GM06990 (cell line): Measurements from ENCODE around the gene SFTPB.
"Not testable (repeated sequence)": the region's sequence is repeated elsewhere in the genome, so short reads cannot be mapped to it uniquely, and the experiment has no call there.

ENCODE experiments used
- DNase-seq: peaks from one replicate; pipeline ENCODE4 v3.0.0-alpha.2; 2011; ENCODE audit not compliant: insufficient read length; ENCODE audit errors: extremely low read depth
- H3K27me3 ChIP-seq: replicated peaks from 2 replicates; pipeline ENCODE4 v1.6.0; 2011; ENCODE audit warnings: low read length; ENCODE audit not compliant: control insufficient read depth, insufficient read depth
- H3K36me3 ChIP-seq: 2 replicates; pipeline ENCODE4 v1.5.1; 2011; ENCODE audit warnings: low read length; ENCODE audit not compliant: control insufficient read depth, insufficient read depth
- H3K4me3 ChIP-seq: replicated peaks from 2 replicates; pipeline ENCODE4 v1.5.1; 2011; ENCODE audit warnings: low read depth, mild to moderate bottlenecking, control low read depth, low read length
- CTCF ChIP-seq: IDR thresholded peaks from 2 replicates; pipeline ENCODE4 v1.5.1; 2011; ENCODE audit warnings: low read length, control low read depth, mild to moderate bottlenecking, inconsistent platforms; ENCODE audit not compliant: insufficient read depth, poor library complexity, severe bottlenecking

Gene SFTPB

GRCh38 chr2:85668009-85668856, at the start of gene SFTPB:
Gene SFTPB (minus strand): TSS chr2:85668199. CDS start chr2:85668183, 16 bp downstream.
- Histone ChIP-seq H3K36me3 (no peaks in the 10 kb centered on the region), H3K27me3 (no peaks in the 10 kb centered on the region), H3K4me3 (no peak within 1 kb of the TSS)
- DNase-seq: no peak
- TF ChIP-seq CTCF: no peak

DNA sequence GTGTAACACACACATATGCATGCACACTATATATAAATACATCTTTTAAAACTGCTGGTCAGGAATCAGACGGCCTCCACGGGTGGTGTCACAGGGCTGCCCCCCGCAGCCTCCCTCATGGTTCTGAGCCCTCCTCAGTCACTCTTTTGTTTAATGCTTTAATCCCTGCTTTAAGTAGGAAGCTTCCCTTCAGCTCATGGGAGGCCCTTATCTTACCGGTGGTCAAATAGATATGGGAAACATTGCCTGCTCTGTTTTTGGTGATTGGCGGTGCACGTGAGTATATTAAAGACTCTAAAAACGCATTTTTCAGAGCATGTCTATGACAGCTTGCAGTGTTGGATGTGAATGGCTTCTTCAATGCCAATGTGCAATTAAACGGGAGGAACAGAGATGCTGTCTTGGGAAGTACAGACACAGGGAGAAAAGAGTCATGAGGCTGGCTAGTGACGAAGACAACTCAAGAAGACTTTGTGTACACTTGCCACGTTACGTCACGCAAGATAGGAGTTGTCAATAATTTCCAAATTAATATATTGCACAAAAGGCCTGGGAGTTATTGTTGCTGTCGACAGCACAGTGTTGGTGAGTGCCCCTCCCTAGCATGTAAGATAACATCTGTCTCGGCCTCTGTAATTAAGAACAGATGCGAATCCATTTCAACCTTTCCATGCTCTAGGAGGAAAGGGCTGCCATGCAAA, 49.5 kb upstream of the SFTPB start:
- DNase-seq: no peak
- no peak for TF ChIP-seq CTCF
- Histone ChIP-seq H3K4me3 (no peak overlapping the region), H3K27me3 (no peaks in the 10 kb centered on the region; the same call in none of the 2 replicates), H3K36me3 (no peaks in the 10 kb centered on the region)

GRCh38 chr2:85716346-85716914, 48.4 kb upstream of the SFTPB start:
- Histone ChIP-seq H3K4me3 (no peak overlapping the region), H3K36me3 (no peaks in the 10 kb centered on the region), H3K27me3 (no peaks in the 10 kb centered on the region; the same call in none of the 2 replicates)
- no peak for TF ChIP-seq CTCF
- no peak for DNase-seq

DNA sequence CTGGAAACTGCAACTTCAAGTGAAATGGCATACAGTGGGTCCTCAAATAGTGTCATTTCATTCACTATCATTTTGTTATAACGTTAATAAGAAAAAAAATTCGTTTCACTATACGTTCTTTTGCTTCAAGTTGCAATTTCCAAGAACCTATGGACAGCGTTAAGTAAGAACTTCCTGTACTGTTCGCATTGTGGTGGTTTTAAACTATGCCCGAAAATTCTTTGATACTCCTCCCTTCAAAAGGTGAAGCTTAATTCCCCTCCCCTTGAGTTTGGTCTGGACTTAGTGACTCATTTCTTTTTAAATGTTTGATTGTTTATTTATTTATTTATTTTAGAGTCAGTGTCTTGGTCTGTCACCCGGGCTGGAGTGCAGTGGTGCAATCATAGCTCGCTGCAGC, 46.8 kb upstream of the SFTPB start:
- Histone ChIP-seq H3K27me3 (no peaks in the 10 kb centered on the region; the same call in none of the 2 replicates), H3K4me3 (no peak overlapping the region), H3K36me3 (no peaks in the 10 kb centered on the region)
- no peak for DNase-seq
- no peak for TF ChIP-seq CTCF

GRCh38 chr2:85714421-85714820, 46.4 kb upstream of the SFTPB start:
- H3K27me3 ChIP-seq, H3K36me3 ChIP-seq, H3K4me3 ChIP-seq, DNase-seq: not testable (repeated sequence)

DNA sequence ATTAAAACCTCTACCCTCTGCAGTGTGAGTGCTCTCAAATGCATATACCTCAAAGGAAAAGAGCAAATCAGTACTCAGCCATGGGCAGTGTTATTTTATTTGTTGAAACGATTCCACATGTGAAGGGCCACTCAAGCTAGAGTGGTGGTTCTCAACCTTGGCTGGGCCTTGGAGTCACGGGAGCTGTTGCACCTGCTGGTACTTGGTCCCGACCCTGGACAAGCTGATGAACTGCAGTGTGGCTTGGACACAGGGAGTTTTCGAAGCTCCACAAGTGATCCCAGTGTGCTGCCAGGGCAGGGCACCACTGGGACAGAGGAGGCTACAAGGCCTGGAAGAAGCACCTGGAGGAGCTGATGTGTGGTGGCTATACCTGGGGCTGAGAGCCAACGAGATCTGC, 45.8 kb upstream of the SFTPB start:
- TF ChIP-seq CTCF: no peak
- Histone ChIP-seq H3K27me3 (no peaks in the 10 kb centered on the region; the same call in none of the 2 replicates), H3K4me3 (no peak overlapping the region), H3K36me3 (no peaks in the 10 kb centered on the region)
- no peak for DNase-seq
